ENCODE measurements around the gene GJB2. TPM values are rescaled to one million over a fixed set of nuclear protein-coding genes. Genes with fewer than 3 reads are reported as not detected.
A peak's percentile ranks its signal among the peaks of the same experiment; 100 is the strongest.
"Not testable (repeated sequence)": the region's sequence is repeated elsewhere in the genome, so short reads cannot be mapped to it uniquely, and the experiment has no call there.

The GJB2 gene
- total RNA-seq, 2 donors from 2014 or later = 1.5 to 2.7 TPM

DNA sequence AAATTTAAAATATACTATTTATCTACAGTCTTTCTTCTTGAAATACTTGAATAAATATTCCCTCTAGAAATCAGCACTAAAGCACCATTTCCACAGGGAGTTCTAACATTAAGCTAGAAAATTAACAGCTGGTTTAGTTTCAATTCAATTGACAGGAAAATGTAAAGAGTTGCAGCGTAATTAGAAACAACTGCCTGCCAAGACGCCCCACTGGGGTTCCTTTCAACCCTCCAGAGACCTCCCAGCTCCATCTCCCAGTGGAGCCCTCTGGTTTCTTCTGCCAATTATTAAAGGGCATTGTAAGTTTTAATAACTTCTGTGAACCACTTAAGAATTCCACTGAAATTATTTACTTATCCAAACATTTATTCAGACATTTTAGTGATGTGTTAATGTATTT is 36.0 kb downstream of the GJB2 start:
- DNase-seq (ENCODE audit: low spot score in 2 of 2) (no peak), ATAC-seq (no peak)
- Mint-ChIP-seq H3K36me3 (peaks cover 0 to 4% of the 10 kb centered on the region in 2 donors), H3K27ac (no peak overlapping the region), H3K9me3 (no peaks in the 10 kb centered on the region)

- DNase-seq (ENCODE audit: low spot score in 2 of 2); H3K27ac Mint-ChIP-seq; H3K36me3 Mint-ChIP-seq; H3K9me3 Mint-ChIP-seq; ATAC-seq: not testable (repeated sequence)
Measured at GRCh38 chr13:20153290-20153689, 39.4 kb downstream of the GJB2 start.

DNA sequence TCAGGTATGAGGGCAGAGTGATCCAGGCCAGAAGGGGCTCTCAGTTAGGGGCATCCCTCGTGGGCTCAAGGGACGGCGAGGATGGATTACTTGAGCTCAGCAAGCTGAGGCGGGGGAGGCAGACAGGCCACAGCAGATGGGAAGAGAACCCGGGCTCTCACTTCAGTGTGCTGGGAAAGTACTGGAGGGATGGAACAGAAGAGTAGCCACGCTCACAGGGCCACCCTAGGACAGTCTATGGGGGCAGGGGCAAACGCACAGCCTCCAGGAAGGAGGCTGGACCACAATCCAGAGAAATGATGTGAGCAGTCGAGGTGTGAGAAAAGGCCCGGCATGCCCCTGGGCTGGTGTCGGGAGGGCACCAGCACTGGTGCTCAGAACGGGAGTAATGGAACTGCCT is 41.1 kb downstream of the GJB2 start:
- ATAC-seq (no peak), DNase-seq (ENCODE audit: low spot score in 2 of 2) (no peak)
- Mint-ChIP-seq H3K9me3 (no peaks in the 10 kb centered on the region), H3K36me3 (no peaks in the 10 kb centered on the region), H3K27ac (no peak overlapping the region)

DNA sequence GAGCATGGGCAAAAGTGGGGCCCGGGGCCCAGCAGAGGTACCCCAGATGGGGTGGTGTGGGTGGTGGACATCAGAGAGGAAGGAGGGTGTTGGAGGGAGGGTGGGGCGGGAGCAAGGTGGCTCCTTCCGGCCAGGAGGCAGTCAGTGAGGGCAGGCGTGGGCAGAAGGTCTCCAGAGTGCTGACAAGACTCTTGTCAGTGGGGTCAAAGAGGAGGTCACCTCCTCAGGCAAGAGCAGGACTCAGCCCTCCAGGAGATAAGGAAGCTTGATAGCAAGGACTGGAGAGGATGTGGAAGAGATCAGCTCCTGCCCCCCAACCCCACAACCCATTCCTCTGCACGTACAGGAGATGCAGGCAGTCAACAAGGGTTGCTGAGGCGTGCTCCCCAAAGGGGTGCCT is 41.7 kb downstream of the GJB2 start:
- no peaks in the 10 kb centered on the region for H3K36me3 Mint-ChIP-seq
- no peak for ATAC-seq
- H3K27ac Mint-ChIP-seq = no peak overlapping the region
- no peaks in the 10 kb centered on the region for H3K9me3 Mint-ChIP-seq
- no peak for DNase-seq (ENCODE audit: low spot score in 2 of 2)

DNA sequence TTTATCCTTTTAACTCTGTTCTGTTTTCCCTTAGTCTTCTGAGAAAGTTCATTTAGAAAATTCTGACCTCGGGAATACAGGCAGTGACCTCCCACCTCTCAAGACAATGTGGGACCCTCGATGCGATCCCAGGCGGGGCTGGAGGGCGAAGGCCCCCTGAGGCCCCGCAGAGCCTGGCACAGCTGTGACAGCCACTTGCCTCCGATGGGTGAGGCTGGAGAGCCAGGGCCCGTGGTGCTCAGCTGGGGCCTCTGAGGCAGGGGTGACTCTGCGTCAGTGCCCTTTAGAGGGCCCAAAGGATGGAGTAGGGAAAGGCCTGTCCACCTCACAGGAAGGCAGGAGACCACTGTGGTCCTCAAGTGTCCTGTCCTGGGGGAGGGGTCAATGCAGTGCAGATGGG is 42.2 kb downstream of the GJB2 start:
- H3K36me3 Mint-ChIP-seq = no peaks in the 10 kb centered on the region
- H3K9me3 Mint-ChIP-seq = no peaks in the 10 kb centered on the region
- no peak for ATAC-seq

GRCh38 chr13:20149762-20150161 is 43.0 kb downstream of the GJB2 start:
- Mint-ChIP-seq H3K27ac (peak overlapping the region in 1 of 2 donors; percentile 2), H3K36me3 (no peaks in the 10 kb centered on the region), H3K9me3 (no peaks in the 10 kb centered on the region)

More for the DNA sequence above, 42.2 kb downstream of the GJB2 start:
- H3K27ac Mint-ChIP-seq = no peak overlapping the region
- DNase-seq (ENCODE audit: low spot score in 2 of 2) = no peak

DNA sequence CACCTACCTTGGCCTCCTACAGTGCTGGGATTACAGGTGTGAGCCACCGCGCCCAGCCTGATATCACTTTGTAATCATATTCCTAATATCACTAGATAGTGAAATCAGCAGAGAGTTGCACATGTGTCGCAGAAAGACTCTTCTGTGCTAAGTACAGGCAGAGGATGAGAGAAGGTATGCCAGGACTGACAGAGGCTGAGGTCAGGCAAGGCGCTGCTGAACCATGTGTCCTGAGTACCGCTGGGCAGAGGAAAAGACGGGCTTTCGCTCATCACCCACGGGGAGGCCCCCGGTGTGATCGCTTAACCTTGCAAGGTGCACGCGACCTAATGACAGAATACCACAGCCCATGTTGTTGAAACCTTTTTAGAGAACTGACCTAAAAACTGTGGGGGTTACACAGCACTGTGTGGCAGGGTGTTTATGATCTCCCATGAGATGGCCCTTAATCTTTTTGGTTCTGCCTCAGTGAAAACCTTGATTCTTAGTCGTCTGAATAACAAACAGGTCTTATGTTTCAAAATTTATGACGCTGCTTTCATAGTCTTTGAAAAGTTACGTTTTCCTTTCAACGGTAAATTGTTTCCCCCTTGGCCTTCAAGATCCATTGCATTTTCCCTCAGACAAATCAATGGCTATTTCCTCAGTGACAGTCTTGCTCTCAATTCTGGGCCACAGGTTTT is 44.1 kb downstream of the GJB2 start:
- DNase-seq (ENCODE audit: low spot score in 2 of 2) = no peak
- H3K27ac Mint-ChIP-seq = no peak overlapping the region
- ATAC-seq = no peak
- H3K36me3 Mint-ChIP-seq = no peaks in the 10 kb centered on the region
- H3K9me3 Mint-ChIP-seq = no peaks in the 10 kb centered on the region

More at GRCh38 chr13:20149762-20150161, 43.0 kb downstream of the GJB2 start:
- ATAC-seq = no peak
- DNase-seq (ENCODE audit: low spot score in 2 of 2) = no peak

- Mint-ChIP-seq H3K36me3 (no peaks in the 10 kb centered on the region), H3K9me3 (no peaks in the 10 kb centered on the region), H3K27ac (no peak overlapping the region)
- ATAC-seq (no peak), DNase-seq (ENCODE audit: low spot score in 2 of 2) (no peak)
Measured at GRCh38 chr13:20146381-20146780, 46.4 kb downstream of the GJB2 start.

- Mint-ChIP-seq H3K27ac (no peak overlapping the region), H3K36me3 (no peaks in the 10 kb centered on the region), H3K9me3 (no peaks in the 10 kb centered on the region)
- ATAC-seq = no peak
- DNase-seq (ENCODE audit: low spot score in 2 of 2) = no peak
Measured at GRCh38 chr13:20145521-20145920, 47.2 kb downstream of the GJB2 start.

- ATAC-seq (no peak), DNase-seq (ENCODE audit: low spot score in 2 of 2) (no peak)
- Mint-ChIP-seq H3K36me3 (no peaks in the 10 kb centered on the region), H3K27ac (no peak overlapping the region), H3K9me3 (no peaks in the 10 kb centered on the region)
Measured at GRCh38 chr13:20144141-20144850, 48.4 kb downstream of the GJB2 start.

DNA sequence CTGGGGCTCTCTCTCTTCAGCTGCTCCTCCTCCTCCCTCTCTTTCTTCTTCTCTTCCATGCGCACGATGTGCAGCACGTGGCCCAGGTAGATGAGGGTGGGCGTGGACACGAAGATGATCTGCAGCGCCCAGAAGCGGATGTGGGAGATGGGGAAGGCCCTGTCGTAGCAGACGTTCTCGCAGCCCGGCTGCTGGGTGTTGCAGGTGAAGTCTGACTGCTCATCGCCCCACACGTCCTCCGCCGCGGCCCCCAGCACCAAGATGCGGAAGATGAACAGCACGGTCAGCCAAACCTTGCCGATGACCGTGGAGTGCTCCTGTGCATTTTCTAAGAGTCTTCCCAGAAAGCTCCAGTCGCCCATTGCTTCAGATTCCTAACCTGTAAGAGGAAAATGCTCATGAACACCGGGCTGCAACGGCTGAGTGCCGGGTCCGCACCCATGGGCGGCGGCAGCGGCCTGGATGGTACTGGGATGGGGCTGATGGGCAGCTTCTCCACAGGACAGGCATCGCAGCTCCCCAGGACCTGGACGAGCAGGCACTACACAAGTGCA is 49.7 kb downstream of the GJB2 start:
- no peak overlapping the region for H3K27ac Mint-ChIP-seq
- no peaks in the 10 kb centered on the region for H3K9me3 Mint-ChIP-seq
- no peak for DNase-seq (ENCODE audit: low spot score in 2 of 2)
- no peak for ATAC-seq
- no peaks in the 10 kb centered on the region for H3K36me3 Mint-ChIP-seq

- H3K36me3 Mint-ChIP-seq = no peaks in the 10 kb centered on the region
- ATAC-seq (no peak), DNase-seq (ENCODE audit: low spot score in 2 of 2) (no peak)
- no peak overlapping the region for H3K27ac Mint-ChIP-seq
- H3K9me3 Mint-ChIP-seq = no peaks in the 10 kb centered on the region
Measured at GRCh38 chr13:20142023-20142926, 50.5 kb downstream of the GJB2 start.

GRCh38 chr13:20141238-20142022 is 51.3 kb downstream of the GJB2 start:
- ATAC-seq = no peak
- DNase-seq (ENCODE audit: low spot score in 2 of 2) = no peak
- H3K9me3 Mint-ChIP-seq = no peaks in the 10 kb centered on the region
- no peaks in the 10 kb centered on the region for H3K36me3 Mint-ChIP-seq
- H3K27ac Mint-ChIP-seq = no peak overlapping the region

DNA sequence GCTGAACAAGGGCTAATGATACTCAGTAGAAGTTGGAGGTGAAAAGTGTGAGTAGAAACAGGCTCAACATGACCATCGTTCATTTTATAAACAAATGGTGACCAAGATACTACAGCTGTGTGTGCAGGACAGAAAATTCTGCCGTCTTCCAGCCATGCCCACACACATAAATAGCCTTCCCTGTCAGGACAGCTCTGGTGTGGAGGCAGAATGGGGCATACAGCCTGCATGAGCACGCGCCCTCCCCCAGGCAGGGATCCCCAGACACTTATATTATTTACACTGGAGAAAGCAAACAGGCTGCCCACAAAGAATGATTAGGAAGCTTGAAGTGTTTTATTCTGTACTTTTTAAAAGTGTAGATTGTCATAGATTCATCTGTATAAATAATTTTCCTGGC is 52.3 kb downstream of the GJB2 start:
- H3K9me3 Mint-ChIP-seq = no peaks in the 10 kb centered on the region
- no peak for ATAC-seq
- no peak overlapping the region for H3K27ac Mint-ChIP-seq
- H3K36me3 Mint-ChIP-seq = no peaks in the 10 kb centered on the region
- no peak for DNase-seq (ENCODE audit: low spot score in 2 of 2)

DNA sequence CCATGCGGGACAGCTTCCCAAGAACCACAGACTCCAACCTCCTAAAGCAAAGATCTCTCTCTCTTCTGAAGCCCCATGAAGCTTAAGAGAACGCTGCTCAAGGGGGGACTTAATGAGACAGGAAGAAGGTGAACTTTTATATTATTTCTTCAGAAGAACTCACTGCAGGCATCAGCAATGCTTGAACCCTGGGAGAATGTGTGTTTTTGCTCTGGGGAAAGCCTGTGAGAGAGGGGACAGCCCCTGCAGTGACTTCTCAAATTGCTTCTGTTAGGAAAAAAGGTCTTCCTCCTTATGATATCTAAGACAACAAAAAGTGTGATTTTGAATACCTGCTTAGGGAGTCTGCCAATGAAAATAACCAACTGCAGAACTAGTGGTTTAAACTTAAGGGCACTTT is 54.9 kb downstream of the GJB2 start:
- Mint-ChIP-seq H3K9me3 (no peaks in the 10 kb centered on the region), H3K27ac (no peak overlapping the region), H3K36me3 (no peaks in the 10 kb centered on the region)
- ATAC-seq (no peak), DNase-seq (ENCODE audit: low spot score in 2 of 2) (no peak)
